ENCODE measurements around the gene UTP4.

UTP4 gene

GRCh38 chr16:69204172-69204571, 71.7 kb downstream of the UTP4 start:
- DNase-seq (ENCODE audit: low spot score) (no peak), FAIRE-seq (no peak)

- DNase-seq (ENCODE audit: low spot score) (no peak), FAIRE-seq (no peak)
Observed at GRCh38 chr16:69209735-69210134, 77.3 kb downstream of the UTP4 start.

GRCh38 chr16:69217433-69217832, 85.0 kb downstream of the UTP4 start:
- peak; percentile 12 for DNase-seq (ENCODE audit: low spot score)

More at GRCh38 chr16:69217433-69217832, 85.0 kb downstream of the UTP4 start:
- FAIRE-seq: no peak

All from urothelium cell line (cell line).